Tibial nerve (tissue), 4 donors: ENCODE data around the gene SLA2. TPM values are rescaled to one million over a fixed set of nuclear protein-coding genes. Genes with fewer than 3 reads are reported as not detected.

Experiments
- DNase-seq, 2 donors: peaks; one replicate each; pipeline ENCODE4 v3.0.0-alpha.2; 2019; ENCODE audit warnings: low spot score in 2 of 2
- H3K27ac ChIP-seq, 4 donors: fragments of 200-600 bp; sonication (generic) in 3 of 4; one replicate each; pipeline ENCODE4 v1.5.1; 2017 to 2019; ENCODE audit warnings: mild to moderate bottlenecking in 1 of 4
- H3K27me3 ChIP-seq, 2 donors: fragments of 200-600 bp; sonication (generic) in 1 of 2; one replicate each; pipeline versions ENCODE4 v1.5.1 to v1.6.0; 2017 to 2019
- H3K36me3 ChIP-seq, 3 donors: fragments of 200-600 bp; sonication (generic); one replicate each; pipeline ENCODE4 v1.5.1; 2018 to 2019
- H3K4me1 ChIP-seq, 4 donors: fragments of 200-600 bp; sonication (generic) in 3 of 4; one replicate each; pipeline ENCODE4 v1.5.1; 2017 to 2019
- H3K4me3 ChIP-seq, 4 donors: fragments of 200-600 bp; sonication (generic) in 3 of 4; one replicate each; pipeline ENCODE4 v1.5.1; 2017 to 2019; ENCODE audit warnings: mild to moderate bottlenecking in 1 of 4, moderate library complexity in 1 of 4
- H3K9me3 ChIP-seq, 4 donors: fragments of 200-600 bp; sonication (generic) in 3 of 4; one replicate each; pipeline ENCODE4 v1.5.1; 2017 to 2019
- EP300 ChIP-seq, 2 donors: sonication (generic); formaldehyde crosslinking; IDR thresholded peaks; one replicate each; pipeline ENCODE4 v1.6.1; 2017; ENCODE audit warnings: antibody characterized with exemption in 2 of 2, mild to moderate bottlenecking in 1 of 2
- POLR2A ChIP-seq, 2 donors: fragments of 450-650 bp; IDR thresholded peaks; one replicate each; pipeline ENCODE4 v1.6.1; 2017; ENCODE audit warnings: antibody characterized with exemption in 2 of 2, mild to moderate bottlenecking in 2 of 2, moderate library complexity in 2 of 2
- WGBS, 2 donors: methylation state at CpG; one replicate each; pipeline ENCODE4 v1.1.5; 2018; 5-methylcytosine and 5-hydroxymethylcytosine counted together
- total RNA-seq, 4 donors: library from RNA; depleted of rRNA; stranded (reverse); fragments of >200 nt; gene quantifications; one replicate each; pipeline ENCODE4 v1.1.0, GENCODE V29; 2016
- TF ChIP-seq, protein P1 (sequence below), 5 experiments: fragments of 200-600 bp in 3 of 5; fragments of 450-650 bp in 2 of 5; sonication (generic) in 3 of 5; IDR thresholded peaks; one replicate each; pipeline ENCODE4 v1.5.1; 2016 to 2019; ENCODE audit warnings: antibody characterized with exemption in 5 of 5, mild to moderate bottlenecking in 3 of 5, moderate library complexity in 2 of 5

The SLA2 gene
- total RNA-seq, 4 donors from 2014 or later: 0.20 to 0.30 (median 0.21) TPM; not detected in 1

- H3K4me3 ChIP-seq: no peak overlapping the region
- no peak overlapping the region for H3K27ac ChIP-seq
- H3K9me3 ChIP-seq: no peaks in the 10 kb centered on the region
- 62 to 64% methylated on average over 8 of the region's 8 CpGs for WGBS, 2 donors
- no peaks in the 10 kb centered on the region for H3K27me3 ChIP-seq
- H3K36me3 ChIP-seq: peaks cover 0 to 16% (median 0%) of the 10 kb centered on the region in 3 donors
- no peak for DNase-seq
- TF ChIP-seq POLR2A (IDR thresholded peaks at IDR 0.05) (no peak), EP300 (IDR thresholded peaks at IDR 0.05) (no peak)
- TF ChIP-seq, protein P1, sequence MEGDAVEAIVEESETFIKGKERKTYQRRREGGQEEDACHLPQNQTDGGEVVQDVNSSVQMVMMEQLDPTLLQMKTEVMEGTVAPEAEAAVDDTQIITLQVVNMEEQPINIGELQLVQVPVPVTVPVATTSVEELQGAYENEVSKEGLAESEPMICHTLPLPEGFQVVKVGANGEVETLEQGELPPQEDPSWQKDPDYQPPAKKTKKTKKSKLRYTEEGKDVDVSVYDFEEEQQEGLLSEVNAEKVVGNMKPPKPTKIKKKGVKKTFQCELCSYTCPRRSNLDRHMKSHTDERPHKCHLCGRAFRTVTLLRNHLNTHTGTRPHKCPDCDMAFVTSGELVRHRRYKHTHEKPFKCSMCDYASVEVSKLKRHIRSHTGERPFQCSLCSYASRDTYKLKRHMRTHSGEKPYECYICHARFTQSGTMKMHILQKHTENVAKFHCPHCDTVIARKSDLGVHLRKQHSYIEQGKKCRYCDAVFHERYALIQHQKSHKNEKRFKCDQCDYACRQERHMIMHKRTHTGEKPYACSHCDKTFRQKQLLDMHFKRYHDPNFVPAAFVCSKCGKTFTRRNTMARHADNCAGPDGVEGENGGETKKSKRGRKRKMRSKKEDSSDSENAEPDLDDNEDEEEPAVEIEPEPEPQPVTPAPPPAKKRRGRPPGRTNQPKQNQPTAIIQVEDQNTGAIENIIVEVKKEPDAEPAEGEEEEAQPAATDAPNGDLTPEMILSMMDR (IDR thresholded peaks at IDR 0.05): no peak
- H3K4me1 ChIP-seq: peaks cover 0 to 4% (median 0%) of the 10 kb centered on the region in 4 donors
Measured at GRCh38 chr20:36647196-36648121, 1.5 kb upstream of the SLA2 start.

- DNase-seq: no peak
- WGBS, 2 donors: 91 to 95% methylated on average over 3 of the region's 3 CpGs
- Histone ChIP-seq H3K27ac (no peak overlapping the region), H3K9me3 (no peaks in the 10 kb centered on the region), H3K27me3 (no peaks in the 10 kb centered on the region), H3K4me1 (peaks cover 0 to 4% (median 0%) of the 10 kb centered on the region in 4 donors), H3K36me3 (peaks cover 0 to 8% (median 0%) of the 10 kb centered on the region in 3 donors), H3K4me3 (no peak overlapping the region)
- no peak for TF ChIP-seq EP300 (IDR thresholded peaks at IDR 0.05)
- TF ChIP-seq, protein P1 (IDR thresholded peaks at IDR 0.05): no peak
- TF ChIP-seq POLR2A (IDR thresholded peaks at IDR 0.05): no peak
Measured at GRCh38 chr20:36646678-36647077, 682 bp upstream of the SLA2 start.

DNA sequence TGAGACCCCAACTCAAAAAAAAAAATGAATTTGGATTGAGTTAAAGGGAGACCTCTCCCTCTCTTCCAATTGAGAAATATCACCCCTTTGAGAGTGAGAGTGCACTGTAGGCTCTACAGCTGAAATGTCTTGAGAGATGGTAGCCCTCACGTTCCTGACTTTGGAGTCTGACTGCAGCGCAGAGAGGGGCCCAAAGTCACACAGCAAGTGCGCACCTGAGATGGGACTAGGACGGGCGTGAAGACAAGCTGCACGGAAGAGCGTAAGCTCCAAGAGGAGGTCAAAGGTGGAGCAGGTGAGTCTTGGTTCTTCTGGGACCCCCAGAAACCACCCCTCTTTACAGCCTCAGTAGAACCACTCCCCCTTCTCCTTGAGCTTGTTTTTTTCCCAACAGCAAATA is 643 bp downstream of the SLA2 start:
- TF ChIP-seq POLR2A (IDR thresholded peaks at IDR 0.05) (no peak), EP300 (IDR thresholded peaks at IDR 0.05) (no peak)
- TF ChIP-seq, protein P1 (IDR thresholded peaks at IDR 0.05): no peak
- peaks cover 0 to 4% (median 0%) of the 10 kb centered on the region in 4 donors for H3K4me1 ChIP-seq
- H3K36me3 ChIP-seq: no peaks in the 10 kb centered on the region
- no peak for DNase-seq
- peak overlapping the region in 1 of 4 donors; percentile 21 for H3K4me3 ChIP-seq
- 91 to 94% methylated on average over 7 of the region's 7 CpGs for WGBS, 2 donors
- H3K27ac ChIP-seq: peak overlapping the region in 1 of 4 donors; percentile 68
- H3K27me3 ChIP-seq: no peaks in the 10 kb centered on the region
- H3K9me3 ChIP-seq: no peaks in the 10 kb centered on the region

DNA sequence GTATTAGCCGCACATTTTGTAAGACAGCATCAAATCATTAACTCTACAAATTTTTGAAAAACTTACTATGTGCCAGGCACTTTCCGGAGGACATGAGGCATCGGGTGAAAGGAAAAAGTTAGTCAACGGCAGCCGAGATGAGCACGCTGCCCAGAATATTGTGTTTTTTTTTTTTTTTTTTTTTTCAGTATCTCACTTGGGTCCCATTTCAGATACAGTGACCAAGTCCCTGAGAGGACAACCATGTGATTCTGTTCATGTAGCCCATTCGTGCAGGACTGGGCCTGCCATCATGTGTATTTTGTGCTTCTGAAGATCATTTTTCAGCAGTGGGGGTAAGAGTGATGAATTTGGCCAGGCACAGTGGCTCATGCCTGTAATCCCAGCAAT is 1.3 kb downstream of the SLA2 start:
- no peaks in the 10 kb centered on the region for H3K27me3 ChIP-seq
- no peaks in the 10 kb centered on the region for H3K36me3 ChIP-seq
- 67 to 69% methylated on average over 7 of the region's 7 CpGs for WGBS, 2 donors
- TF ChIP-seq EP300 (IDR thresholded peaks at IDR 0.05) (no peak), POLR2A (IDR thresholded peaks at IDR 0.05) (no peak)
- no peak overlapping the region for H3K27ac ChIP-seq
- H3K9me3 ChIP-seq: no peaks in the 10 kb centered on the region
- no peak for DNase-seq
- H3K4me3 ChIP-seq: no peak overlapping the region
- H3K4me1 ChIP-seq: peaks cover 0 to 4% (median 0%) of the 10 kb centered on the region in 4 donors

GRCh38 chr20:36644032-36644705 is 1.8 kb downstream of the SLA2 start:
- Histone ChIP-seq H3K36me3 (no peaks in the 10 kb centered on the region), H3K4me1 (peaks cover 0 to 4% (median 0%) of the 10 kb centered on the region in 4 donors), H3K9me3 (no peaks in the 10 kb centered on the region), H3K4me3 (no peak overlapping the region), H3K27ac (no peak overlapping the region), H3K27me3 (no peaks in the 10 kb centered on the region)
- TF ChIP-seq, protein P1 (IDR thresholded peaks at IDR 0.05): no peak
- TF ChIP-seq EP300 (IDR thresholded peaks at IDR 0.05) (no peak), POLR2A (IDR thresholded peaks at IDR 0.05) (no peak)
- no peak for DNase-seq
- 63 to 73% methylated on average over 5 of the region's 5 CpGs for WGBS, 2 donors
